Ramos (cell line): ENCODE results near the gene DNAAF3.
"Not testable (repeated sequence)": the region's sequence is repeated elsewhere in the genome, so short reads cannot be mapped to it uniquely, and the experiment has no call there.

Experiments used
- in situ Hi-C: fragments of 300-500 bp; cut with MboI; formaldehyde crosslinking; loops from one replicate; pipeline ENCODE4 v1.14.3; 2022; ENCODE audit warnings: low sequenced_read_pairs; ENCODE audit not compliant: unreplicated experiment

DNAAF3 gene

GRCh38 chr19:55156202-55157063, 10.0 kb downstream of the DNAAF3 start:
- in situ Hi-C loops, result no loop called here

GRCh38 chr19:55155784-55156183, 10.6 kb downstream of the DNAAF3 start:
- in situ Hi-C loops, result not testable (repeated sequence)

GRCh38 chr19:55153652-55154264, 12.7 kb downstream of the DNAAF3 start:
- in situ Hi-C loops, result no loop called here

- in situ Hi-C loops, result no loop called here
Observed at GRCh38 chr19:55152017-55152416, 14.4 kb downstream of the DNAAF3 start.

GRCh38 chr19:55149078-55150003, 17.1 kb downstream of the DNAAF3 start, which contains the start of gene TNNT1:
TNNT1 (minus strand) TSS chr19:55149206; CDS start chr19:55147157, 2,049 bp downstream.
- in situ Hi-C loops, result no loop called here

- in situ Hi-C loops, result no loop called here
Observed at GRCh38 chr19:55147545-55148251, 18.7 kb downstream of the DNAAF3 start.

- in situ Hi-C loops, result no loop called here
Observed at GRCh38 chr19:55146705-55147273, 19.6 kb downstream of the DNAAF3 start.

GRCh38 chr19:55146078-55146704, 20.2 kb downstream of the DNAAF3 start:
- in situ Hi-C loops, result no loop called here

- in situ Hi-C loops, result no loop called here
Observed at GRCh38 chr19:55145232-55145631, 21.2 kb downstream of the DNAAF3 start.

GRCh38 chr19:55141696-55142095, 24.7 kb downstream of the DNAAF3 start:
- in situ Hi-C loops, result no loop called here

- in situ Hi-C loops, result loop anchor here (10.0 kb wide), 1 partner anchor 253 kb away; no protein-coding TSS in a partner anchor
Observed at GRCh38 chr19:55137915-55138314, 28.5 kb downstream of the DNAAF3 start.

GRCh38 chr19:55136399-55137102, 29.9 kb downstream of the DNAAF3 start:
- in situ Hi-C loops, result loop anchor here (10.0 kb wide), 1 partner anchor 252 kb away; no protein-coding TSS in a partner anchor

GRCh38 chr19:55134736-55135135, 31.7 kb downstream of the DNAAF3 start:
- in situ Hi-C loops, result loop anchor here (10.0 kb wide), 1 partner anchor 250 kb away; no protein-coding TSS in a partner anchor

- in situ Hi-C loops, result loop anchor here (10.0 kb wide), 1 partner anchor 249 kb away; no protein-coding TSS in a partner anchor
Observed at GRCh38 chr19:55133639-55134444, 32.6 kb downstream of the DNAAF3 start.

- in situ Hi-C loops, result loop anchor here (10.0 kb wide), 1 partner anchor 248 kb away; no protein-coding TSS in a partner anchor
Observed at GRCh38 chr19:55132453-55133129, 33.8 kb downstream of the DNAAF3 start.

GRCh38 chr19:55131421-55131820, 35.0 kb downstream of the DNAAF3 start:
- in situ Hi-C loops, result loop anchor here (10.0 kb wide), 1 partner anchor 247 kb away; no protein-coding TSS in a partner anchor

GRCh38 chr19:55119053-55119452, 47.4 kb downstream of the DNAAF3 start:
- in situ Hi-C loops, result no loop called here
